COLO829 (cell line): ENCODE measurements around the gene TMEM117.
"Not testable (repeated sequence)": the region's sequence is repeated elsewhere in the genome, so short reads cannot be mapped to it uniquely, and the experiment has no call there.

ENCODE experiments used
- DNase-seq: peaks from one replicate; pipeline ENCODE4 v3.0.0; 2012; ENCODE audit warnings: low spot score

The TMEM117 gene

DNA sequence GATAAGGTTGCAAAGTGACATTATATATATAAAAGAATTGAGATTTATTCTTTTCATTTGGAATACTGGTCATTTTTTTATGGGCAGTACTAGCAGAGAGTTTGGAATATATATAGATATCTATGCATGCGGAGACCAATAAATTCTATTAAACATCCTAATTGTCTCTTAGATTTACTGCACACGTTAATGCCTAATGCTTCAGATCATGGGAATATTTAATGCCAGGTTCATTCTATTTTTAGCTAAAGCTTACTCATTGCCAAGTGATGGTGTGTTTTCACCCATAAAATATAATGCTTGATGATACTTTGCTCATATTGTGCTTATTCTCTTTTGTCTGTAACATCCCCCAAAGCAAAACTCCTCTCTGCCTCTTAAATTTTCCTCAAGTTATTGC is 264.4 kb downstream of the TMEM117 start:
- no peak for DNase-seq

DNA sequence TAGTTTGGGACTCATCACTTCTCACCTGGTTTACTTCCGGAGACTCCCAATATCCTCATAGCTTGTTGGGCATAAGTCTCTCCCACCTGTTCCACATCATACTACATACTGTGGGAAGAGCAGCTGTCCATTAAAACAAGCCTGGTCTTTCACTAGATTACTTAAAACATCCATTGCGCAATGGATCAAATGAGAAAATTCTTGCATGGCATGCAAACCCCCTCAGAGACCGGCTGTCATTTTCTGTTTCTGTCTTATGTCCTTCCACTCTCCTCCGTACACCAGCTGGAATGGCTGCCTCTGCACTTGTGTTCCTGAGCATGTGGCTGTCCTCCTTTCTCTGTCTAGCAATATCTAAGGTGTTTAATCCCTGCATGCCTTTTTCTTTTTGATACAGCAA is 265.6 kb downstream of the TMEM117 start:
- no peak for DNase-seq

DNA sequence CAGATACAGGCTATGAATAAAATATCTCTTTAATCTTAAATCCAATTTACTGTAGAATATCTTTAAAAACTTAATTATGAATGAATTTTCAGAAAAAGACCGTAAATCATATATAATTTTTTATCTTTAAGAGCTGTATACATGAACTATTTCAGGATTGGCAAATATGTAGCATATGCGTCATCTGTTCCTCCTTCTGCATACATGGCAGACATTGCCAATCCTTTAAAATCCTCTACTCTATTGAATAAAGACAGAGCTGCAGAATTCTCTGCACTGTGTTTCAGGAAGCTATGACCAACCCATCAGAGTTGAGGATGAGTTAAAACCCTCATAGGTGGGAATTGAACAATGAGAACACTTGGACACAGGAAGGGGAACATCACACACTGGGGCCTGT is 279.0 kb downstream of the TMEM117 start:
- no peak for DNase-seq

DNA sequence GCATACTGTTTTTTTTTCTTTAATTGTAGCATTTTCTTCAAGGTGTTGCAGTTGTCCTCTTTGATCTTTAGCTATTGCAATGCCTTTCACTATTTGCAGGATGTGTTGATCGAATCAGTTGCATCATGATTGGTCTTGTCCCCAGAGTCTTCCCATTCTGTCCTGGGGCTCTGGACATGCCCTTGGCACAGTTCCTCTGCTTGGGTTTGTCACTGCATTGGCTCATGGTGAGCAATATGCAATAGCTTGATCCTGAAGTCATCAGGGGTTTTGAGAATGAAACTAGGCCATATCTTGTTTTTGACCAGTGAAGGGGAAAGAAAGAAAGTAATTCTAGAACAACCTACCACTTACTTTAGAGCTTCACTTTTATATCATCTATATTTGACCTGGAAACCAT is 281.5 kb downstream of the TMEM117 start:
- no peak for DNase-seq

DNA sequence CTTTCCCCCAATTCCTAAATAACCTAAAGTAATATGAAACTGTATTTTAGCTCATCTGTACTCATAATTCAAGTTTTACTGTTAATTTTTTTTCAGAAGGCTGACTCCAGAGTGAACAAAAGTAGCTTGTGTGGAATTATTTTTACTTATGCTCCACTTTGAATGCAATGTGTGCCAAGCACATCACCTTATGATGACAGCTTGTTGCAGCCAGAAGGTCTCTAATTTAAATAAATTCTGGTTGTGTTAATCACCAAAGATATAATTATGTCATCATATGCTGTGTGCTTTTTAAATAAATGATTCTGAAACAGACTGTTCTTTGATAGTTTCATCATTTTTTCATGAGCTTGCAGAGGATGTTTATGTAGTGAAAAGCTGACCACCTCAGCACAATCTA is 283.1 kb downstream of the TMEM117 start:
- no peak for DNase-seq

DNA sequence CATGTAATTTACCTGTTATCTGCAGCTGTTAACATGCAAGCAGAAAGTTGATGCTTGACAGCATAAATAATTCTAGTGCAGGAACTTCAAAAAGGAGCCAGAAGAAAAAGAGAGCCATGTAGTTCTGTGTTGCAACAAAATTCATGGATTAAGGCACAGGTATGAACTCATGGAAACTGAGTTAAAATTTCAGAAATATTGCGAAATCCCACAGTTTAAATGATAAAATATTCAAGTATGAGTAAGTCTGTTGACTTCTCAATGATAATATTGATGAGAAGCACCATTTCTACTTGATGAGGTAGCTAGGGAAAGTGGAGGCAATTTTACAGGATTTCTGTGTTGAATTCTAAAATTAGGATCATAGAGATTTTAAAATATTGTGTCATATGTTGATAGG is 290.9 kb downstream of the TMEM117 start:
- no peak for DNase-seq

DNA sequence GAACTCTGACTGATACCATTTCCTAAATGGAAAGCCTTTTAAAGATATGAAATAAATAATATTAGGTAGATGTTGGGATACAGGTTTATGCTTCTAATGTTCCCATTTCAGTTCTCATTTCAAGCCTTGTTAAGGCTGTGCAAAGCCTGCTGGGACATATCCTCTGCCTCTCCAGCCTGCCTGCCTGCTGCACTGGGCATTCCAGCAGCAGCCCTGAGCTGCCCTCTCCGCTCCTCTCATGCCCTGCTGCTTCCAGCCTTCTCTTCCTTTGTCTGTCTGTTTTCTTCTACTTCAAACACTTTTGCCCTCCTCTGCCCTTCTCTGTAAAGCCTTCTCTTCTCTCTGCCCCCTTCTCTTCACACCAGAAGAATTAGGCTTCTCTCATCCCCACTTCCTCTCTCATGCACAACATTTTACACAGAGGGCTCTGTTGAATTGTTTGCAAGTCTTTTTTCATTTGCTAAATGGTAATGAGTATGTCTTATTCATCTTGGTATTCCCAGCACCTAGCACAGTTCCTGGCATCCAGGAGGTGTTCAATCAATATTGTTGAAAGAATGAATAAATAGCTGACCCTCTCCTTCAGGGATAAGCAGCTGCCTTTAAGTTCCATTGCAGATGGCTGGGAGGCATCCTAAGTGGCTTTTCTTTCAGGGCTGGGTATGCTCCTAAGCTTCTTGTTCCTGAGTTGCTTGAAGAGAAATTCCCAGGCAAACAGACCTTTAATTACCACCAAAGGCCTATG is 292.3 kb downstream of the TMEM117 start:
- no peak for DNase-seq

DNA sequence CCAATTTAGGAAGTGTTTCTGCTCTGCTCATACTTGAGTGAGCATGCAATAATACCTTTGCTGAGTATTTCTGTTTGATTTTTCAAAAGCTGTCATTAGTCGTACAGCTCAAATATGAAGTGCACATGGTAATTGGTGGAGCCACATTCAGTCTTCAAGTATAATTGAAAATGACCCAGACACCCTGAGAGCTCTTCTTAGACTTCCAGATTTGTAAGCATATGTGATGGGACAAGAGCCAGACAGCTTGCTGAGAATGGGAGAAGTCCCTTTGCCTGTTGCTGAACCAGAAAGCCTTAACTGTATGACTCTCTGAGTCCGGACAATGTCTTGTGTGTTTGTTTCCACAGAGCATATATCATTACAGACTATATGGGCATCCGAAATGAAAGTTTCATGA is 307.3 kb downstream of the TMEM117 start:
- no peak for DNase-seq

DNA sequence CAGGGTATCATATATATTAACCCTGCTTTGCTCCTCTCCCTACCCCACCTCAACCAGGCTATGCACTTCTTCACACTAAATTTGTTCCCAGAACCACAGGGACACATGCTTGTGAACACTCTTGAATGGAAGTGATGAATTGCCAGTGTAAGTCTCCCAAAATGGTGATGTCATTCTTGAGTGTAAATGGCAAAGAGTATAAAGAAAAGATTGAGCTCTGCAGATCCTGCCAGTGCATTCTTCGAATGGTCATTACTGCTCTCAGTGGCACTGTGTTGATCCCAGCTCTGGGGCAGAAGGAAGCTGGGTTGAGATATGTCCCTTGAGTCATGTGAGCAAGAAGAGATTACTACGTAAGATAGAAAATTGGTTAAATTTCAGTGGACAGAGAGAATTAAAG is 313.1 kb downstream of the TMEM117 start:
- DNase-seq = no peak

DNA sequence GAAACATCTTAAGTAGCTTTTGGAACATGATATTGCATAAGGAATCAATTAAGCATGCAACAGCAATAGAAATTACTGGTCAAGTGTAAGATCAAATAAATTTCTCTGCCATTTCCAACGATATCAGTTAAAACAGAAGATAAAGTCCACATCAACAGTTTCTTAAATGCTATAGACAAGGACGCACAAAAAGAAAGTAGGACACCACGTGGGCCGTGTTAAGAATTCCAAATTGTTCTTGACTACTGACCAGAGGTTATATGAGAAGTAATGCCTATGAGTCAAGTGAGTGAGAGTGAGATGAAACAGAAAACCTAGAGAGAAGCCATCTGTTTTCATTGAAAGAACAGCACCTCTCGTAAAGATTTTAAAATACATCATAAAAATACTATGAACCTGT is 318.2 kb downstream of the TMEM117 start:
- no peak for DNase-seq

DNA sequence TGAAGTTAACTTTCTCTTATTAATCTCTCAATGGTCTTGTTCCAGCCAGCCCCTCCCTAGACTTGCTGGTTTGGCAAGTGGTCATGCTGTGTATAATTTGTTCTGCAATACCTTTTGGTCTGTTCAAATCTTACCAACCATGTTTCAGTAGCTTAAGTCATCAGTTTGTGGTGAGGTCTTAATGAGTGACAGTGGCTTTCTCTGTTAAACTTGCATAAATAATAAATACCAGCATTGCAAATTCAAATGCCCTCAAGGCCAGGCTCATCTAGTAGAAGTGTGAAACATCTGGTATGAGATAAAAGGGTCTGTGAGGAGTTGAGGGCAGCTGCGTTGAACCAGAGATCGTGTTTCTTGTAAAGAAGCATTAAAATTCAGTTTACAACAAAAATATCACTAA is 319.5 kb downstream of the TMEM117 start:
- no peak for DNase-seq

DNA sequence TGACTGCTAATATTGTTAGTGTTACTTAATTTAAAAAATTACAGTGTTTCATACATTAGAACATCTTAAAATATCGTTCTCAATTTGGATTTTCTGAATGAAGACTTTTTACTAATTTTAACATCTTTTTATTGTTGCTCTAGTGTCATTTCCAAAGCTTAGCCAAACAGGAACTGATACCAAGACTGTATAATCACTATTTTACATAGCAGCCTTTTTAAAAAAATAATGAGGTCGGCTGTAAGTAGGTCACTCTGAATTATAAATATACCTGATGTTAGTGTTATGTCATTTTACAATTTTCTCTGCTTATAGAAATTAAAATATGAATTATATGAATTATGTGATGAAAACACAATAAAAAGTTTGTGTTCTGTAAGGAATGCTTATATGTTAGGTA is 321.5 kb downstream of the TMEM117 start:
- no peak for DNase-seq

DNA sequence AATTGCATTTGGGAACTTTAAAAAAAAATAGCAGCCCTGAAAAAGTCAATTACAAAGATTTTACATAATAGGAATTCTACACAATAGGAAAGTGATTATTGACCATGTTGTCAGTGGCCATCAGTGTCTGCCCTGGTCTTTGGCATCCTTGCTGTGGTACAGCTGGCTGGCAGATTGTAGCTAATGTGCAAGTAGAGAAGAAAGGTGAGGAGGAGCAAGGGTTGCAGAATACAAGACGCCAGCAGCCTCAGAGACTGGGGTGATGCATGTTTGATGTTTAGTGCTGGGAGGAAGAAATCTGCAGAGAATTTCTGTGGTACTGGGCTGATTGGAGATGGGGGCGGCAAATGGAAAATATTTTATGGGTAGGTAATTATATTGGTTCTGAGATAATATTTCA is 322.9 kb downstream of the TMEM117 start:
- DNase-seq = no peak

DNA sequence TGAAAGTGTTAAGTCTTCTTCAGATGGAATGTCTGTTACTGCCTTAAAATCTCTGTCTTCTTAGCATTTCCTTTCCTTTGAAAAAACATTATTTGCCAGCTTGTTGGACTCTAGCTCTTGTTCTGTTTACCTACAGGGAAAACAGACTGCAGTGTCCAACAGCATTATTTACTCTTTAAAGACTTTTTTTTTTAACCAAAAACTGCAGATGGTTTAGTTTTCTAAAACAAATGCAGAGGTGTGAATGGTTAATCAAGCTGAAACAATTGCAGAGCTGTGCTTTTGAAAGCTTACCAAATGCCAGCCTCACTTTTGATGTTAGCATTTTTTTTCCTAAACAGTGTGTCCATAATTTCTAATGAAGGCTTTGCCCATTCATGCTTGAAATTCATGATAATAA is 323.3 kb downstream of the TMEM117 start:
- no peak for DNase-seq

DNA sequence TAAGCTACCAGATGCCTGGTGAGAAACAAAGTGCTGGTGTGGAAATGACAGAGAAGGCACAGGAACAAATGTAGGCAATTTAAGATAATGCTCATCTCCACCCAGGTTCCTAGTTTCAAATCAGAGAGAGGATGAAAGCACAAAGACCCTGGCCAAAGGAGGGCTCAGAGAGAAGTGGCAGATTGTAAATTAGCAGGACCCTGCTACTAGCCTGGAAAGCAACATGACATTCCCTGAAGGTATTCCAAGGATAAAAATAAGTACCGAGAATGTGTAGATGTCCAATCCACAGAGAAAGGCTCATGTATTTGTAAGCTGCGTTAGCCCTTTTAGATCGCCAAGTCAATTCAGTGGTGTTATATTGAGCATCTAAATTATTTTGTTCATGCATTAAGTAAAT is 324.0 kb downstream of the TMEM117 start:
- DNase-seq = no peak

DNA sequence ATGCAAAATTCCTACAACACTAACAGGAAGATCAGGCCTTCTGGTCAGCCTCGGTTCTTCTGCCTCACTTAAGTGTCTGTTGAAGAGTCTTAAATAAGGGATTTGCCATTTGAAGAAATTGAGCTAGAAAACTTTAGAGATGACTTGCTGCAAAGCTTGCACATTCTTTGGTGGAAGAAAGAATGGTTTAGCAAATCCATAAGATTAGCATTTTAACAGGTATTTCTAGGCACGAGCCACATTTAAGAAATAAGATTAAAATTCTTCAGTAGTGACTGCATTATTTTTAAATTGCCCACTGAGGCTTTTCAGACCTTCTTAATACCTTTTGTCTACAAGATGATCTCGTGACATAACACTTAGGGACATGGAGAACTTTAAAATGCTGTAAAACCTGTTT is 327.1 kb downstream of the TMEM117 start:
- no peak for DNase-seq

DNA sequence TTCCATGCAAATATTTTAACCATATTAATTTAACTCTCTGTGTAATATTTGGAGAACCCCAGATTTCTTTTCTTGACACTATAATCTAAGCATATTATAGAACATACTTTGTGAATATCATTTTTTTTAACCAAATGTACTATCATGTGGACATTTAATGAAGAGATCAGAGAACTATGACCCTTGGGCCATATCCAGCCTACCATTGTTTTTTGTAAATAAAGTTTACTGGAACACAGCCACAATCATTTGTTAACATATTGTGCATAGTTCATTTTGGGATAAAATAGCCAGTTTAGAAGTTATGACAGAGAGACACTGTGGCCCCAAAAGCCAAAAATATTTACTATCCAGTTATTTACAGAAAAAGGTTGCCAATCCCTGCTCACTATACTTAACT is 338.2 kb downstream of the TMEM117 start:
- DNase-seq = no peak

DNA sequence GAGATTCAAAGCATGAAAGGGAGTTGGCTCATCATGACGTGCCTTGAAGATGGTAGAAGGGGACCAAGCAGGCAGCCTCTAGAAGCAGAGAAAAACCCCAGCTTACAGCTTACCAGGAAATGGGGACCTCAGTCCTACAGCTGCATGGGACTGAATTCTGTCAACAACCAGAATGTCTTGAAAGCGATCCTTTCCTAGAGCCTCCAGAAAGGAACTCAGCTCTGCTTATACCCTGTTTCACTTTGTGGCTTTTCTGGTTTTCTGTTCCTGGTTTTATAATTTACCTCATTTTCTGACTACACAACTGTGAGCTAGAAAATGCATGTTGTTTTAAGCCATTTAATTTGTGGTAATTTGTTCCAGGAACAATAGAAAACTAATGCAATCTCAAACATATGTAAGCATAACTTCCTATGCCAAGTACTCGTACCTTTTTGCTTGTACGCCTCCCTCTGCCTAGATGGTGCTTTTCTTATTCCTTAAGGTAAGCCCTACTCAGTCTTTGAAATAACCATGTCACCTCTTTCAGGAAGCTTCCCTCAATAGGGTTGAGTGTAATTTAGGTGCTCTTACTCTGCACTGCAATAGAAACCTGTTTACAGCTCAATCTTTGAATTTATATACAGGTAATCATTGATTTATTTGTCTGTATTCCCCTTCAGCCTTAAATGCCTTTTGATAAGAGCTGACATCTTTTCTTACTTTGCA is 348.8 kb downstream of the TMEM117 start:
- no peak for DNase-seq

DNA sequence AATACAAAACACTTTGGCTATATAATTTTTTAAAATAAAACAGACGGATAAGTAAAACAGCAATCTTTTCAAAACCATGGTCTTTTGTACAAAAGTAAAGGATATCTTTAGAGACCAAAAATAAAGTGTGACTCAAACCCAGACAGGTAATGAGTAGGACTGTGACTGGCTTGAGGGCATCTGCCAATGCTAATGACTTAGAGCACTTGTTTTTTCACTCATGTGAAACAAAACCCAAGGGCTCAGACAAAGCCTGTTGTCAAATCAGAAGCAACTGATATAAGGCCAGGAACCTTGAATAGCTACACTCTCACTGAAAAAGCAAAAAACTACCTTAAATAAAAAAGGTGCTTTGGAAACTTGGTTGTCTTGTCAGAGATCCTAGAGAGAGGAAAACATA is 357.4 kb downstream of the TMEM117 start:
- DNase-seq = no peak

DNA sequence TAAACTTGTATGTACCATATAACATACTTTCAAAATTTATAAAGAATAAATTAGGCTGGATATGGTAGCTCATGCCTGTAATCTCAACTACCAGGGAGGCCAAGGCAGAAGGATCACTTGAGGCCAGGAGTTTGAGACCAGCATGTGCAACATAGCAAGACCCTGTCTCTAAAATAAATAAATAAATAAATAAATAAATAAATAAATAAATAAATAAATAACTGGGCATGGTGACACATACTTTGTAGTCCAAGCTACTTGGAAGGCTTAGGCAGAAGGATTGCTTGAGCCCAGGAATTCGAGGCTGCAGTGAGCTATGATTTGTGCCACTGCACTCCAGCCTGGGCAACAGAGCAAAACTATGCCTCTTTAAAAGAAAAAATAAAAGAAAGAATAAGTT is 359.8 kb downstream of the TMEM117 start:
- DNase-seq = not testable (repeated sequence)

DNA sequence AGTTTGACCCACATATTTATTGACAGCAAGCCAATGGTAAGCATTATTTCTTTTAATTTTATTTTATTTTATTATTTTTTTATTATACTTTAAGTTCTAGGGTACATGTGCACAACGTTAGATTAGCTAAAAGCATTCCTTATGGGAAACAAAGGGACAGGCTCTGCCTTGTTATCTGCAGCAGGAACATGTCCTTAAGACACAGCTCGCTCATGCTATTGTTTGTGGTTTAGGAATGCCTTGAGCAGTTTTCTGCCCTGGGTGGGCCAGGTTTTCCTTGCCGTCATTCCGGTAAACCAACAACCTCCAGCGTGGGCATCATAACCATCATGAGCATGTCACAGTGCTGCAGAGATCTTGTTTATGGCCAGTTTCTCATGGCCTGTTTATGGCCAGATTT is 370.2 kb downstream of the TMEM117 start:
- no peak for DNase-seq

DNA sequence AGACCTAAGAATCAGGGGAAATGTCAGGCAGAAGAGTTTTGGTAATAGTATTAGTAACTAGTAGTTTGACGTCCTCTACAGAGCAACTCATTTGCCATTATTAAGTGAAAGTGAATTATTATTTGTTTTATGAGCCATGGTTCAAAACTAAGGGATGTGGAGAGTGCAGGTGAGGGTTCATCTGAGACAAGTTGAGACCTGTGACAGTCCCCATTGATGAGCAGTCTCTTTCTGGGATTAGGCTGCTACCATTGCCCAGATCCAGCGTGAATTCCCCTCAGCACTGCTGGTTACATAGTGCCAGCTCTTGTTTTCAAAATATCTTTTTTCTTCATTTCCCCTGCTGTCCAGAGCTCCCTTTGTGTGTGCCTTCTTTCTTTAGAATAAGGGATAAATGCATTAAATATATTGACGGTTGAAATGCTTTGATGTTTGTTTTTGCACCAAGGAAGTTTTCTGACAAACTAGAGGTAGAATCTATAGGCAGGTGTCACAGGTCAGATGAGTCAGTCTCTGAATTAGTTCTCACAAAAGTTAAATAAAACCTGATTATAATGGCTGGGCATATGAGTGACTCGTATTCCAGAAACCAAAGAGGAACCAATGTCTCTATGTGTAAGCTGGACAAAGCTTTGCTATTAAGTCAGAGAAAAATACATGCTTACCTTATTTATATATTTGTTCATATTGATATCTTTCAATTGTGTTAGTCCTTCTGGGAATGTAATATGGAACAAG is 381.4 kb downstream of the TMEM117 start:
- DNase-seq = no peak

DNA sequence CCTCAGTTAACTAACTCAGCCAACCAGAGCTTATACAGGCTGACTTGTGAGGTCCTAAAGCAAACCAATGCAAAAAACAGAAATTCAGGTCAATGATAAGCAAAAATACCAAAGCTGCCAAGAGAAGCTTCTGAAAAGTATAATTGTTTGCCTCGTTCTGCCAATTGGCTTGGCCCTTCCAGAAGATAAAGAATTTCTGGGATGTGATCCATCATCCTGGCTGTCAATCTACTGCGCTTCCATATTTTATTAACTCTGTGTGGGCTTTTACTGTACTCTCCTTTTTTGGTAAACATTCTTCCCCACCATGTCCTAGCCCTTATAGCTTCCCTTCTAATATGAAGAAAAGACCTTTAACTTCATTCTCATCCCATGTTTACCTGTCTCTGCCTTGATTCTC is 387.9 kb downstream of the TMEM117 start:
- DNase-seq = no peak
